K562 (cell line): ENCODE data around the gene VWA3A. TPM values are rescaled to one million over a fixed set of nuclear protein-coding genes. Genes with fewer than 3 reads are reported as not detected.

Source experiments
- ATAC-seq: fragments of 200-7000 bp; cut with Tn5 transposase; 3 replicates; pipeline ENCODE4 v1.9.1; 2020; ENCODE audit warnings: moderate library complexity
- BruUV-seq: library from RNA; stranded (reverse); fragments of 400-500 nt; replicated peaks from 2 replicates; lab custom pipeline; 2021; lab: Mats Ljungman, UMichigan
- CTCF ChIA-PET: fragments of 300-600 bp; formaldehyde crosslinking; extraction: SDS; loops from one replicate; lab custom pipeline; 2021; ENCODE audit warnings: low intra/inter-chr PET ratio; lab: Yijun Ruan, JAX
- POLR2A ChIA-PET: fragments of 300-600, 350-650 bp; sonication (Branson Sonifier 250); formaldehyde crosslinking; extraction: SDS; loops from one replicate; lab custom pipeline; 2021; ENCODE audit warnings: antibody characterized with exemption, inconsistent platforms; lab: Yijun Ruan, JAX
- DNase-seq, 4 experiments: peaks; one replicate each; pipeline versions ENCODE4 v3.0.0 to v3.0.0-alpha.2; 2011 to 2018; ENCODE audit warnings: low spot score in 3 of 4, mixed read lengths in 3 of 4; ENCODE audit errors: extremely low read depth in 1 of 4
- FAIRE-seq: peaks from 2 replicates; lab custom pipeline; 2011; peaks lifted over from hg19 to GRCh38; lab: Jason Lieb, UNC
- H2AFZ ChIP-seq: 2 replicates; pipeline ENCODE4 v1.6.0; 2011; ENCODE audit warnings: low read depth, low read length, control low read depth, inconsistent platforms
- H3K27ac ChIP-seq: fragments of 200-600 bp; 3 replicates; pipeline ENCODE4 v1.8.0; 2011; ENCODE audit warnings: low read depth, mild to moderate bottlenecking, control low read depth, inconsistent platforms, low read length, moderate library complexity, mixed read lengths; ENCODE audit errors: extremely low read depth
- H3K27me3 ChIP-seq, 2 experiments: fragments of 300-600 bp in 1 of 2; 2 replicates in 1 of 2; 3 replicates in 1 of 2; pipeline versions ENCODE4 v1.6.0 to v1.8.0; 2011; ENCODE audit warnings: inconsistent platforms in 2 of 2, low read length in 2 of 2, mild to moderate bottlenecking in 1 of 2, mixed read lengths in 1 of 2, moderate library complexity in 1 of 2; ENCODE audit not compliant: control insufficient read depth in 2 of 2, insufficient read depth in 2 of 2
- H3K36me3 ChIP-seq: fragments of 300-600 bp; 3 replicates; pipeline ENCODE4 v1.8.0; 2011; ENCODE audit warnings: mild to moderate bottlenecking, low read length, inconsistent platforms; ENCODE audit not compliant: control insufficient read depth, insufficient read depth
- H3K4me1 ChIP-seq, 2 experiments: fragments of 200-600 bp in 1 of 2; replicated peaks in 1 of 2; 2 replicates in 1 of 2; 3 replicates in 1 of 2; pipeline versions ENCODE4 v1.5.1 to v1.8.0; 2011; ENCODE audit warnings: inconsistent platforms in 2 of 2, low read length in 2 of 2, mild to moderate bottlenecking in 1 of 2, mixed read lengths in 1 of 2, moderate library complexity in 1 of 2; ENCODE audit not compliant: control insufficient read depth in 2 of 2, insufficient read depth in 2 of 2
- H3K4me2 ChIP-seq: 2 replicates; pipeline ENCODE4 v1.6.1; 2011; ENCODE audit warnings: low read length, control low read depth, inconsistent platforms, mixed read lengths; ENCODE audit not compliant: insufficient read depth
- H3K4me3 ChIP-seq: fragments of 200-600 bp; sonication (generic), shearing (Covaris generic); 2 replicates; pipeline ENCODE4 v1.5.1; 2016; ENCODE audit warnings: control low read depth, inconsistent platforms
- H3K79me2 ChIP-seq: fragments of 200-600 bp; 3 replicates; pipeline ENCODE4 v1.8.0; 2011; ENCODE audit warnings: low read length, inconsistent platforms; ENCODE audit not compliant: control insufficient read depth, insufficient read depth
- H3K9ac ChIP-seq, 2 experiments: 2 replicates each; pipeline versions ENCODE4 v1.6.0 to v1.6.1; 2011; ENCODE audit warnings: low read depth in 2 of 2, low read length in 2 of 2, control low read depth in 1 of 2, inconsistent platforms in 1 of 2, mild to moderate bottlenecking in 1 of 2, mixed read lengths in 1 of 2; ENCODE audit not compliant: insufficient read depth in 1 of 2
- H3K9me1 ChIP-seq: one replicate; pipeline ENCODE4 v1.6.0; 2011; ENCODE audit warnings: inconsistent platforms, mild to moderate bottlenecking, low read length, moderate library complexity; ENCODE audit not compliant: control insufficient read depth, insufficient read depth
- H3K9me3 ChIP-seq: replicated peaks from 2 replicates; pipeline ENCODE4 v1.5.1; 2011; ENCODE audit warnings: low read depth, low read length, inconsistent platforms; ENCODE audit not compliant: control insufficient read depth, insufficient read depth
- H4K20me1 ChIP-seq: replicated peaks from 2 replicates; pipeline ENCODE4 v1.6.1; 2011; ENCODE audit warnings: low read length, inconsistent platforms, mixed read lengths; ENCODE audit not compliant: control insufficient read depth, insufficient read depth
- CEBPZ ChIP-seq: fragments of 150-350 bp; IDR thresholded peaks from 2 replicates; pipeline ENCODE4 v1.6.1; 2014; ENCODE audit warnings: low read depth, mild to moderate bottlenecking, low read length, borderline replicate concordance
- ESRRA ChIP-seq: fragments of 450-650 bp; IDR thresholded peaks from 2 replicates; pipeline ENCODE4 v1.6.1; 2014; ENCODE audit warnings: low read depth, mild to moderate bottlenecking, moderate library complexity, borderline replicate concordance
- ILK ChIP-seq: fragments of 450-650 bp; IDR thresholded peaks from 2 replicates; pipeline ENCODE4 v1.6.1; 2016; ENCODE audit warnings: missing genetic modification characterization, low read depth, mild to moderate bottlenecking, missing compliant biosample characterization, moderate library complexity, borderline replicate concordance
- MAFF ChIP-seq: IDR thresholded peaks from 2 replicates; pipeline ENCODE4 v1.6.1; 2012; ENCODE audit warnings: low read length, improper control_type of control experiment
- SMC3 ChIP-seq: conservative IDR thresholded peaks from 2 replicates; pipeline ENCODE4 v1.6.1; 2011; ENCODE audit warnings: low read depth, low read length, improper control_type of control experiment; ENCODE audit not compliant: insufficient read depth
- TSC22D4 ChIP-seq: fragments of 450-650 bp; IDR thresholded peaks from 2 replicates; pipeline ENCODE4 v1.6.1; 2016; ENCODE audit warnings: missing genetic modification characterization, missing biosample characterization, control low read depth
- XRCC3 ChIP-seq: fragments of 450-650 bp; IDR thresholded peaks from 2 replicates; pipeline ENCODE4 v1.6.1; 2017; ENCODE audit warnings: mild to moderate bottlenecking, moderate library complexity
- ZBTB34 ChIP-seq: fragments of 250-450 bp; sonication (Bioruptor Pico); IDR thresholded peaks from 2 replicates; pipeline ENCODE4 v1.8.0; 2021; ENCODE audit warnings: mild to moderate bottlenecking, moderate library complexity
- ZNF77 ChIP-seq: fragments of 250-450 bp; sonication (Bioruptor Pico); IDR thresholded peaks from 2 replicates; pipeline ENCODE4 v1.5.0; 2020
- WGBS: fragments of 100-300 bp; shearing (Covaris generic); methylation state at CpG from one replicate; pipeline ENCODE4 v1.1.6; 2016; ENCODE audit warnings: low coverage, mixed read lengths; ENCODE audit not compliant: insufficient coverage; ENCODE audit errors: missing lambda C conversion rate; 5-methylcytosine and 5-hydroxymethylcytosine counted together
- in situ Hi-C: fragments of 300-500 bp; cut with MboI; formaldehyde crosslinking; loops from 4 replicates; pipeline ENCODE4 v1.15.0; 2018; ENCODE audit warnings: inconsistent platforms, mixed read lengths
- intact Hi-C: fragments of 100-400 bp; cut with micrococcal nuclease; formaldehyde crosslinking; loops from 2 replicates; pipeline ENCODE4 v1.14.2; 2022
- polyA plus RNA-seq, 8 experiments: library from polyadenylated mRNA; depleted of rRNA in 4 of 8; stranded (reverse) in 5 of 8; unstranded in 3 of 8; fragments of >200 nt; fragmentation: Nextera tagmentation in 2 of 8; fragmentation: Illumina TruSeq in 1 of 8; extraction: Ambion mirVana in 2 of 8; extraction: Trizol in 1 of 8; gene quantifications; 2 replicates each; pipeline versions ENCODE4 v1.2.1 to v1.2.3, GENCODE V29; 2011 to 2014; ENCODE audit warnings: inconsistent platforms in 1 of 8, missing spikeins in 1 of 8
- total RNA-seq, 7 experiments: library from RNA; depleted of rRNA in 6 of 7; stranded (reverse); fragments of >200 nt in 6 of 7; fragmentation: Illumina TruSeq in 2 of 7; extraction: Trizol in 2 of 7; gene quantifications; 2 replicates each; pipeline versions ENCODE4 v1.2.1 to v1.2.3, GENCODE V29; 2011 to 2021; ENCODE audit warnings: low replicate concordance in 1 of 7

The VWA3A gene
- total and polyA plus RNA-seq, 9 of the 15 experiments (the other 6 are each of a cell fraction or from before 2014, with no cell fraction given), result not detected

GRCh38 chr16:22099256-22099975 lies 7.1 kb downstream of the VWA3A start:
- TF ChIP-seq ESRRA (peak; percentile 70; the same call in 1 of the 2 replicates), ILK (no peak)
- no peaks in the 10 kb centered on the region for H3K36me3 ChIP-seq
- H3K27me3 ChIP-seq, result no peaks in the 10 kb centered on the region; a peak in 3 of 5 replicates
- WGBS, result 32% methylated on average over 9 of the region's 9 CpGs
- H3K4me2 ChIP-seq, result no peak overlapping the region
- no peaks in the 10 kb centered on the region for H3K9me3 ChIP-seq
- H3K4me3 ChIP-seq, result no peak overlapping the region
- DNase-seq, result no peak
- no TSS peak for BruUV-seq
- POLR2A ChIA-PET, result interaction anchor here (0.6 to 1.4 kb wide), 7 partner anchors 10 to 105 kb away, joined by 3 to 4 read pairs (median 3); no protein-coding TSS in a partner anchor
- FAIRE-seq, result no peak
- CTCF ChIA-PET, result interaction anchor here (1.0 to 1.9 kb wide), 3 partner anchors 99 to 150 kb away, joined by 4 to 13 read pairs (median 11); partner anchors contain the start of gene PDZD9
- H3K9me1 ChIP-seq, result no peaks in the 10 kb centered on the region
- no peaks in the 10 kb centered on the region for H4K20me1 ChIP-seq
- no peak overlapping the region for H3K27ac ChIP-seq
- no peak overlapping the region for H3K9ac ChIP-seq
- H3K79me2 ChIP-seq, result no peaks in the 10 kb centered on the region
- in situ Hi-C loops (loop anchor here (5.0 kb wide), 1 partner anchor 102 kb away; no protein-coding TSS in a partner anchor), intact Hi-C loops (loop anchor here (1.0 to 5.0 kb wide), 3 partner anchors 88 to 147 kb away; partner anchors contain the start of genes PDZD9 and UQCRC2)
- no peak for ATAC-seq
- no peaks in the 10 kb centered on the region for H3K4me1 ChIP-seq
- peak overlapping the region; percentile 55; the same call in 1 of the 2 replicates for H2AFZ ChIP-seq

- DNase-seq (no peak), FAIRE-seq (no peak), ATAC-seq (no peak)
- in situ Hi-C loops, result loop anchor here (25.0 kb wide), 1 partner anchor 291 kb away; no protein-coding TSS in a partner anchor
- H3K9me3 ChIP-seq, result no peaks in the 10 kb centered on the region
- BruUV-seq, result no TSS peak
- no peak overlapping the region for H3K4me2 ChIP-seq
- H3K9me1 ChIP-seq, result no peaks in the 10 kb centered on the region
- no peaks in the 10 kb centered on the region for H3K4me1 ChIP-seq
- 0 out of 2 replicates have a peak, but pooled peaks cover 3% of the 10 kb centered on the region for H4K20me1 ChIP-seq
- peaks cover 7 to 11% of the 10 kb centered on the region in 2 experiments; a peak in 3 of 5 replicates for H3K27me3 ChIP-seq
- H2AFZ ChIP-seq, result no peak overlapping the region
- CTCF ChIA-PET, result no interaction called here
- WGBS, result 6% methylated on average over 1 of the region's 1 CpG
- POLR2A ChIA-PET, result no interaction called here
- no peak overlapping the region for H3K27ac ChIP-seq
- H3K4me3 ChIP-seq, result no peak overlapping the region
- TF ChIP-seq ZBTB34 (no peak), XRCC3 (no peak), MAFF (no peak), TSC22D4 (tag) (no peak), ZNF77 (CRISPR knock-in tag) (no peak), CEBPZ (no peak), SMC3 (no peak)
- TF ChIP-seq, all 486 proteins: peak for 0
- Histone ChIP-seq H3K36me3 (no peaks in the 10 kb centered on the region), H3K79me2 (no peaks in the 10 kb centered on the region), H3K9ac (no peak overlapping the region)
- intact Hi-C loops, result no loop called here
Observed at GRCh38 chr16:22103441-22103840, 11.1 kb downstream of the VWA3A start.
